ENCODE measurements around the gene MACIR.

Gene MACIR

DNA sequence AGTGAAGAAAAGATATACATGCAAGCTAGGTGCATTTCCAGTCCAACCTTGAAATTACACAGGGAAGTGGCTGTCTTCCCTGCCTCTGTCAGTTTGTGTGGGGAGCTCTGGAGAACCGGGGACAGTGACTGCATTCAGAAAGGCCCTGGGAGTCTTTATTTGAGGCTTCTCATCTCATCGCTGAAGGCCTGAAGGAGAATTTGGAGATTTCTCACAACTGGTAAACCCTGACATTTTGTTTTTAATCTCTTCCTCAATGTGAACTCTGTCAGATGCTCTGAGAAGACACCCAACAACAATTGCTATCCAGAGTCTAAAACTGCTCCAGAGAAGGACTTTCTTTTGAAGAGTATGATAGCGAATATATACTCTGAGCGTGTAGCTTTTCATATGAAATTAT lies 33.0 kb downstream of the MACIR start:
- DNase-seq (ENCODE audit: low read depth in 2 of 2), result no peak

DNA sequence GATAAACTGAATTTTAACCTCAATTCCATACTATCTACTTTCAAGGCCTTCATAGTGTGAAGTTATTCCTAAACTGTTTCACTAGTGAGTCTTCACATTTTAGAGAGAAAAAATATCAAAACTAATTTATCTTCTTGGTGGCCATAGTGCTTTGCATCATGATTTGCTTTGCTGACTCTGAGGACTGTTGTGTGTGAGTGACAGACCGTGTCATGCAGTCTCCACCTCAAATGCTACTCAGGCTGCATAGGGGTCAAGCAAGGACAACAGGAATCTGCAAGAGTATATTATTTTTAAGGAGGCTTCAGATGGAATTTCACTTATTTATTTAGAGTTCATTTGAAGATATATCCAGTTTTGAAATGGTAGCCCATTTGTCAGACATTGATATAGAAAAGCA lies 34.5 kb downstream of the MACIR start:
- DNase-seq (ENCODE audit: low read depth in 2 of 2), result no peak

DNA sequence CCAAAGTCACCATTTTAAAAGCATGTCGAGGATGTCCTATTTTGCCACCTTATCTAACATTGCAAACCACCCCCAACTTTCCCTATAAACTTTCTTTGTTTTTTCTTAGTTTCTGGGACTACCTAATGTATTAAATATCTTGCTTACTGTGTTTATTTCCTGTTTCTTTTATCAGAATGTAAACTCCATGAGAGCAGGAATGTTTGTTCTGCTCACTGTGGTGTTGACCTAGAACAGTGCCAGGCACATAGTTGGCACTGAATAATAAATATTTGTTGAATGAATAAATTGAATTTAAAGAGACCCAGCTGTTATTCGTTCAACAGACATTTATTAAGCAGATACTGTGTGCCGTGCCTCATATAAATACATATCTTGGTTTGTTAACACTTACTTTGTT lies 35.2 kb downstream of the MACIR start:
- DNase-seq (ENCODE audit: low read depth in 2 of 2), result no peak

DNA sequence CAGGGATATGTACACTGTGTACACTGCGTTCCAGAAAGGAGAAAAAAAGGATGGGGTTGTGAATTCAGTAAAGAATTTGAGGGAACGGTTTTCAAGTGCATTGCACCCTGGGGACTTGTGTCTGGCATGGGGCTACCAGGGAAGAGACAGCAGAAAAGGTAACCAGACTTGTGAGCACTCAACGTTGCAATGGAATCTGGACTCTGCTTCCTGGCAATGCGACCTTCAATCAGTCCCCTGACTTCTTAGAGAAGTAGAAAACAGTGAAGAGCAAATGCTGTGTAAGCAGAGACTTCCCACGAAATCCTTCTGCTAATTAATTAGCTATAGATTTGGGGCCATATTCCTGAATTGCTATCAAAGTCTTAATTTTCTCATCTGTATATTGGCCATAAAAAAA lies 36.3 kb downstream of the MACIR start:
- no peak for DNase-seq (ENCODE audit: low read depth in 2 of 2)

DNA sequence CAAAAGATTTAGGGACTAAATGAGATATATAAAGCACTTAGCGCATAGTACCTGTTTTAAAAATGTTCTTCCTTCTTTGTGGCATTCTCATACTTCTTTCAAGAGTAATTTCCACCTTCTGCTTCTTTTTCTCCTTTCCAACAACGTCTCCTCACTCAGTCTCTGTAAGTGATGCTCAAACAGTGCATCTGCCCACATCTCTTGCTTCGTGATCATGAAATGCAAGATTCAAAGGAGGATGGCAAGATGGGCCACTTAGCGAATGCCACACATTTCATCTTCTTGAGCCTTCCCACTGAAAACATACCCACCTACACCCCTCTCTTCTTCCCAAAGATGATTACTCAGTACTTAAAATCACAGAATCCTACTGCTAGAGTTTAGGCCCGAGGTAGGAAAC lies 36.9 kb downstream of the MACIR start:
- DNase-seq (ENCODE audit: low read depth in 2 of 2), result no peak

DNA sequence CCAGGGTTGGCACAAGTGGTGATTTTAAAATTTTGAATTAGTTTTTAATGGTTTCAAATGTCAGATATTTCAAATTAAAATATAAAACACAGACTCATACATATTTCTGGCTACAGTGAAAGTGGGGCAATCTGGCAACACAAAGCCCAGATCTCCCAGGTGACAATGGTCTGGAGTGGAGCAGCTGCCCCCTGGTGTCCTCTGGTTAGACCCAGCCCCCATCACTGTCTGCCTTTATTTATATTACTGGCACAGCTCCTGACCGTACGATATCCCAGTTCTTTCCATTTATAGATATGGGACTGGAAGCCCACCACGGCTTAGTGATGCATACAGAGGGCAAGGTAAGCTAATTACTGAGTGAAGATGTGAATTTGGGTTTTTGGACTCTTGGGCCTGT lies 37.3 kb downstream of the MACIR start:
- no peak for DNase-seq (ENCODE audit: low read depth in 2 of 2)

DNA sequence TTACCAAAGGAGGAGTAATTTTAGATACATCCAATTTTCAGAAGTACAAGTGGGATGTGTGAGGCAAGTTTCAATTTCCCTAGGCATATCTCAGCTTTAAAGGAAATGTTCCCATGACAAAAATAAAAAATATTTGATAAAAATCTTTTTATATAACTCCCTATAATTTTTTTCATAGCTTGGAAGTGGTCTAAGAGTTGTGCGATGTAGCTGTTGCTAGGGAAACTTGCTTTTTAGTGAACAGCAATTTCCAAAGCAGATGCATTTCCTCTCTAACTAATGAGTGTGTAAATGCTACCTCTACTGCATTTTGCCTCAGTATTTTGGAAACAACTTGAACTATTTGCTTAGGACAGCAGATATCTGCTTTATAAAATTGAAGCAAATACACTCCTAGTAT lies 39.6 kb downstream of the MACIR start:
- DNase-seq (ENCODE audit: low read depth in 2 of 2), result no peak

DNA sequence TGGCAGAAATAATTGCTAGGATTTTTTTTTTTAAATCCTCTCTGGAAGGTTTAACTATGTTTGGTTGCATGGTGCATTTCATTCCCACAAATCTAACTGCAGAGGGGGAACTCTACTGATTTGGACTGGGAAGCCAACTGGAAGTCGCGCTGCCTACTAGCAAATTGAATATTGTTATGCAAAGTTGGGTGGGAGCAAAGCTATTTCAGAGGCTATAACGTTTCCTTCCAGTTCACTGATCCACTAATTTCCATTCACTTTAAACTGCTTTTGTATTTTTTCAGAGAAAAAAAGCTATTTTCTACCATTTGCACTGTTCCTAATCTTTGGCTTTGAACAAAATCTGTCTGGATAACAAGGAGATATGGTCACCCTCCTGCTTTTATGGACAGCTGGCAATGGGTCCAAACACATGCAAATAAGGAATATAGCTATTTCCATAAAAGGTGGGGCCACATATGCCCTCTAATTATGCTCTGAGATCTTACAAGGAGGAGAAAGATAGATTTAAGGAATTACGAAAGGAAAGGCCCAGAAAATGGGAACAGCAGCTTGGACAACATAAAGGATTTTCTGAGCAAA lies 40.1 kb downstream of the MACIR start:
- no peak for DNase-seq (ENCODE audit: low read depth in 2 of 2)

DNA sequence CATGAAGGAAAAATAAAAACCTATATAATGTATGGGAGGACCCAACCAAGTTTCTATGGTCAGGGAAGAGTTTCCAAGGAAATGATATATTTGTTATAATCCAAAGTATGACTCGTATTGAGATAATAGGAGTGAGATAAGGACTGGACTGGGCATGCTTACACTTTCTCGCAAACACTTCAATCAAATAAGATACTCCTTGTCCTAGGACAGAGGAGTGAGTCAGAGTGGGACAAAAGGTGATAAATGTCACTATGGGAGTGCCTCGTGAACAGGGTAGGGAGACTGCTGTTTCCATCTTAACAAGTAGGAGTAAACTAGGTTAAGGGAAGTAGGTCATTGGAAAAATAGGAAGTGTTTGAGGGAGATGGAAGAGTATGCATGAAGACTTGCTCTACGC lies 47.2 kb downstream of the MACIR start:
- DNase-seq (ENCODE audit: low read depth in 2 of 2), result no peak

DNA sequence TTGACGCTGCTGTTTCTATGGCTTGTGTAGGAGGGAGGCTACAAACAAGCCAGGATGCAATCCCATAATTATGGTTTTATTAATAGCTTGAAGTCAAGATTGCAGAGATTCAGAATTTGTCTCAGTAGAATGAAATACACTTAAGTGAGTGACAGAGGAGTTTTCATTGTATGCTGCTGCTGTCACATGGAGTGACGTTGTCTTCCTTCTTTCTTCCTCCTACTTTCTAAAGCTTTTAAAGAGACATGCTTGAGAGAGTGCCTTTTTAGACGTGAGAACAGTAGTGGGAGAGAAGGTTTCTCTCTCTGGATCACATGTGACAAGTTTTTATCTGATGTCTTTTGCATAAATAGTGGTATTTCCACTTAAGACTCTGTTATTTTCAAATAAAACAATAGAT lies 48.9 kb downstream of the MACIR start:
- no peak for DNase-seq (ENCODE audit: low read depth in 2 of 2)

DNA sequence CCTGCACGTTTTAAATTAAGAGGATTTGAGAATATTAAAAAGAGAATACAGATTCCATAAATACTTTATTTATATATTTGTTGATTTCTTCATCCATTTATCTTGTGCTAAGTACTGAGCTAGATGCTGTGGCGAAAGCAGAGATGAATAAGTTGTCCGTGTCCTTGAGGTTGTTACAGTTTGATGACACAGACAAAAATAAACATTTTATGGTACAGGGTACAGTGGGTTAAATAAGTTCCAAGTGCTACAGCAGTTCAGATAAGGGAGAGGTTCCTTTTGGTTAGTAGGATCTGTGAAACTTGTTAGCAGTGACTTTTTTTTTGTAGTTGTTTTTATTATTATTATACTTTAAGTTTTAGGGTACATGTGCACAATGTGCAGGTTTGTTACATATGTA lies 50.2 kb downstream of the MACIR start:
- no peak for DNase-seq (ENCODE audit: low read depth in 2 of 2)

DNA sequence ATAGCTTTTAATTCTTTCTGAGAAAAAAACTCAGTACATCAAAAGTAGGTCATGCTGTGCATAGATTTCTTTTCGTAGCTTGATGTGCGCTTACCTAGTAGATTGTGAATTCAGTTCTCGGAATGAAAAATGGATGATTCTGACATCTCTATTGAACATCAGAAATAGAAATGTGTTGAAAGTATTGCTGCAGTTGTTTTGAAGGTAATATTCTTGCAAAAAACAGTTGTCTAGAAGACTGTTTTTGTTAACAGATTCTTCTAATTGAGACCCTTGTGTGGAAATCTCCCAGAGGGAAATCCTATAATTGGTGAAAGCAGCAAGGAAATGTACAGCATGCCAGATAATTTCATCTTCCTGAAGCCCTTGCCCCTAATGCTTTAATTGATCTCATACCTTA lies 54.5 kb downstream of the MACIR start:
- no peak for DNase-seq (ENCODE audit: low read depth in 2 of 2)

DNA sequence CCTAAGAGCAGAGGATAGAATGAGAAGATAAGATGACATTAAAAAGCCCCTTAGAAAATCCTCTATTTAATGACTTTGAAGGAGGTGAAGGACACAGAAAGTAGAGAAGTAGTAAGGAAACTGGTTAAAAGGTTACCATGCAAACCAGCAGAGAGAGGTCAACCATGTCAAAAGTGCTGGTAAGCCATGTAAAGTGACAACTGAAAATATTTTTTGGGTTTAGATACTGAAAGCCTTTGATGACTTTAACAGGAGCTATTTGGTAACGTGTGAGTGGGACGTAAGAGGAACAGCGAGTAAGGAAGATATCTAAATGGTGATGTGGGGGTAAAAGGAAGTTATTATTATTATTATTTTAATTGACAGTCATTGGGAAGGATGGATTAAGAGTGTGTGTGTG lies 56.9 kb downstream of the MACIR start:
- DNase-seq (ENCODE audit: low read depth in 2 of 2), result no peak

DNA sequence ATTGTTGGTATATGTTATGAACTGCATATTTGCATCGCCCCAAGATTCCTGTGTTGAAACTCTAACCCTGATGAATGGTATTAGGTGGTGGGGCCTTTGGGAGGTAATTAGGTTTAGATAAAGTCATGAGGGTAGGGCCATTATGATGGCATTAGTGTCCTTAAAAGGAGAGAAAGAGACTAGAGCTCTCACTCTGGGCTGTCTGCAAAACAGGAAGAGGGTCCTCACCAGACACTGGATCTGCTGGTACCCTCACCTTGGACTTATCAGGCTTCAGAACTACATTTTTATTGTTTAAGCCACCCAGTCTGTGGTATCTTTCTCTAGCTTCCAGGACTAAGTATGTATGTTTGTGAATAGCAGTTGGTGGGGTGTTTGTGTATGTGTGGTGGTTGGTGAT lies 68.9 kb downstream of the MACIR start:
- no peak for DNase-seq (ENCODE audit: low read depth in 2 of 2)

DNA sequence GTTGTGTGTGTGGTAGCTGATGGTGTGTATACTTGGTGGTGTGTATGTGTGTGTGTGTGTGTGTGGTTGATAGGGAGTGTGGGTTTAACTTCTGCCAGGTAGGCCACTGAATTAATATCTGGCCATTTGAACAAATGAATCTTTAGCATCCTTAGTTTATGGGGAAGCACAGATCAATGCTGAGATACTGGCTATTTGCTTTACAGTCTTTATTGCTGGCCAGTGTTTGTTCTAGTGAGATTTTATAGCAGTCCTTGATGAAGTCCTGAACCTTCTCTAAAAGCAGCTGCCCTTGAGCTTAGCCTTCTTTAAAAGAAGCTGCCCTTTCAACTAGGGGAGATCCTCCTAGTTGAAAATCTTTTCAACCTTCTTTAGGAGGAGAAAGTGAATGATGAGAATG lies 69.3 kb downstream of the MACIR start:
- DNase-seq (ENCODE audit: low read depth in 2 of 2), result no peak

Measured in stimulated activated CD8-positive, alpha-beta memory T cell treated with anti-CD3 and anti-CD28 coated beads, Interleukin-2, amount 100 ng/mL, for 1 hour (primary cell).